EH (cell line): ENCODE results near the gene PIAS2.

Source experiments
- DNase-seq: peaks from one replicate; pipeline ENCODE4 v3.0.0-alpha.2; 2015; ENCODE audit warnings: low read depth

Gene PIAS2

GRCh38 chr18:46761059-46761769 is 156.1 kb downstream of the PIAS2 start:
- DNase-seq, result no peak

- no peak for DNase-seq
Measured at GRCh38 chr18:46759890-46760289, 157.4 kb downstream of the PIAS2 start.

- DNase-seq, result no peak
Measured at GRCh38 chr18:46756559-46757201, 160.6 kb downstream of the PIAS2 start, which contains the start of gene ST8SIA5. Gene ST8SIA5 (minus strand): TSS chr18:46757053. CDS start chr18:46756508, 545 bp downstream.

- DNase-seq, result no peak
Measured at GRCh38 chr18:46756025-46756558, 161.2 kb downstream of the PIAS2 start.

DNA sequence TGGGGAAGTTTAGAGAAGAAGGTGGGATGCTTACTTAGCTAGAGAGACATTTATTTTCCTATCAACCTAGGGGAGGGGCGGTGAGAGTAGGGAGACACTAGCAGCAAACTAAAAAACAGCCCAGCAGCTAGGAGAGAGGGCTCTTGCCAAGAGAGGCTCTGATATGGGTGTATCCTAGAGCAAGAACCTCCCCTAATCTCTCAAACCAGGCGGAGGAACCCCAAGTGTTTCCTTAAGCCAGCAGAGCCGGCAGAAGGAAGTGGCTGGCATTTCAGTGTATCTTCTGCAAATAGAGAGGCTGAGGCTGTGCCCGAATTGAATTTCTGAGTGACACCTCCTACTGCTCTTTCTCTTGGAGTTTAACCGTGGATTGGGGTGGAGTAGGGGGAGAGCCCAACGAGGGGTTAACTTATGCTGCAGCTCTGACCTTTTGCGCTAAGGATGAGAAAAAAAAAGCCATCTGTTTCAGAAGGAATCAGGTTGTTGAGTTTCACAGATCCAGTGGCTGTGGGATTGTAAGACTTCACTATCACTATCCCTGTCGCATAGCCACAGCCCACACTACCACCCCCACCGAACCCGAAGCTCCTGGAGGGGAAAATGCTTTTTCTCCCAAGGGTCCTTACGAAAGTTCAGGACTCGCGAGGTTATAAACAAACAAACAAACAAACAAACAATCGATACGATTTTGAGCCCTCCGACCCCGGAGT is 161.8 kb downstream of the PIAS2 start:
- DNase-seq, result no peak

DNA sequence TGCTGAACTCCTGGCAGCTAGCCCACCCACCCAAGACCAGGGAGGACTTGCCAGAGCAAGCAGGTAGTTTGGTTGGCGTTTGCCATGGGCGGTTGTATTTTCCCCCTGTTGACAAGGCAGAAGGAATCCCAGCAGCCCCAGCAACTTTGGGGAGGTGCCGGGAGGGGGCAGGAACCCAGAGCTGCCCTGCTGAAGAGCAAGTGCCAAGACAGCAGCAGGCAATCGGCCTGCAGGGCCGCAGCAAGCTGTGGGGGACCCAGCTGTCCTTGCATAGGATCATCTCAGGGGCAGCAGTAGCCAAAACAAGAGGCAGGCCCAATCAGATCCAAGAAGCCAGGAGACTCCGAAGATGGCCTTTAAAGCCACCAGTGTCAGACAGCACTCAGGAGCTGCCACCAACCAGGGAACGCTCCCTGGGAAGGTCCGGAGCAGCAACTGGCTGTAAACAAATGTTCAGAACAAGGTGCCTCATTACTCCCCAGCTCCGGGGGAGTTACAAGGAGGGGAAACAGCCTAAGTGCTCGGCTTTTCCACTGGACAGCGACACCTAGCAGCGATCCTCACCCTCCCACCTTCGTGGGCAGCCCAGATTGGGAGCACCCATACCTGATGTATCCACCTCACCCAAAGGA is 162.5 kb downstream of the PIAS2 start:
- DNase-seq, result no peak

DNA sequence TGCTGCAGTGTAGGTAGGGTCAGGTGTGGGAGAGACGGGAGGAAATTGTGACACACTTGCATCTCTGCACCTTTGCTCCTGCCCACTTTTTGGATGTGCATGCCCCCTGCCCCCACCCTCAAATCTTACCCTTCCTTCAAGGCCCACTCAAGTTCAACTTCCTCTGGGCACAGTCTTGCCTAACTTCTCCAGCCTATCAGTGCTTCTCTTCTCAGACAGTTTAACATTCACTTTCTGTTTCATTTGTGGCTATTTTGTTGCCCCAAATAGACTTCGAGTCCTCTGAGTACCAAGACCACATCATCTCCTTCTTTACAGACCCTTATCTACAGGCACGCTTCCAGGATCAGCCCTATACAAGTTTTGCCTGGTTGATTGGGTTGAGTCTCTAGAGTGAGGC is 163.1 kb downstream of the PIAS2 start:
- no peak for DNase-seq
